Activated CD8-positive, alpha-beta memory T cell treated with anti-CD3 and anti-CD28 coated beads for 36 hours (primary cell): ENCODE data around the gene DPYSL5. TPM values are rescaled to one million over a fixed set of nuclear protein-coding genes. Genes with fewer than 3 reads are reported as not detected.

ENCODE experiments used
- CTCF ChIA-PET: fragments of 350-600 bp; sonication (Branson Sonifier 250); formaldehyde crosslinking; loops from one replicate; lab custom pipeline; 2021; ENCODE audit warnings: antibody characterized with exemption; lab: Charles Lee
- POLR2A ChIA-PET: fragments of 350-600 bp; sonication (Branson Sonifier 250); formaldehyde crosslinking; loops from one replicate; lab custom pipeline; 2021; ENCODE audit warnings: antibody characterized with exemption; lab: Charles Lee
- total RNA-seq, 2 experiments: library from RNA; stranded (reverse); gene quantifications; one replicate each; pipeline ENCODE4 v1.2.3, GENCODE V29; 2021

Gene DPYSL5
- total RNA-seq, 2 experiments from 2014 or later: not detected

GRCh38 chr2:26840937-26841610 lies 6.9 kb upstream of the DPYSL5 start:
- CTCF ChIA-PET: interaction anchor here (0.7 kb wide), 1 partner anchor 388 kb away, joined by 4 read pairs; no protein-coding TSS in a partner anchor

DNA sequence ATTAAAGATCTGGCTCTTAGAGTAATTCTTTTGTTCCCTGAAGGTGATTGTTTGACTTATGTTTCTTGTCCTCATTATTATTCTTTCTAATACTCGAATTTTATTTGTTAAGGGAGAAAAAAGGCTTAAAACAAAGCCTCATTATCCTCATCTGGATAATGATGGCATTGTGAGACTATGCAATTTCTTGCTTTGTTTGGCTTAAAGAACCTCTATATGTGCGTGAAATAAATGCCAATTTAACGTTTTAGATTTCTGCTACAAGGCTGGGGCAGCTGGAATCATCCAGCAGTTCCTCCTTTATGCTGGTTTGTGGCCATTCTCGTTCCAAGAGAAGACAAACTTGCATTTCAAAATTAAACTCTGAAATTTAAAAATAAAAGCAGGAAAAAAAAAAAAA lies 4.9 kb upstream of the DPYSL5 start:
- ChIA-PET POLR2A (no interaction called here), CTCF (interaction anchor here (1.6 kb wide), 1 partner anchor 94 kb away, joined by 4 read pairs; no protein-coding TSS in a partner anchor)

More at GRCh38 chr2:26840937-26841610, 6.9 kb upstream of the DPYSL5 start:
- POLR2A ChIA-PET: no interaction called here

- ChIA-PET POLR2A (no interaction called here), CTCF (interaction anchor here (0.9 to 4.5 kb wide), 4 partner anchors 78 to 238 kb away, joined by 3 to 39 read pairs (median 13); no protein-coding TSS in a partner anchor)
These were observed 2.9 kb upstream of the DPYSL5 start for GRCh38 chr2:26845021-26845420.

DNA sequence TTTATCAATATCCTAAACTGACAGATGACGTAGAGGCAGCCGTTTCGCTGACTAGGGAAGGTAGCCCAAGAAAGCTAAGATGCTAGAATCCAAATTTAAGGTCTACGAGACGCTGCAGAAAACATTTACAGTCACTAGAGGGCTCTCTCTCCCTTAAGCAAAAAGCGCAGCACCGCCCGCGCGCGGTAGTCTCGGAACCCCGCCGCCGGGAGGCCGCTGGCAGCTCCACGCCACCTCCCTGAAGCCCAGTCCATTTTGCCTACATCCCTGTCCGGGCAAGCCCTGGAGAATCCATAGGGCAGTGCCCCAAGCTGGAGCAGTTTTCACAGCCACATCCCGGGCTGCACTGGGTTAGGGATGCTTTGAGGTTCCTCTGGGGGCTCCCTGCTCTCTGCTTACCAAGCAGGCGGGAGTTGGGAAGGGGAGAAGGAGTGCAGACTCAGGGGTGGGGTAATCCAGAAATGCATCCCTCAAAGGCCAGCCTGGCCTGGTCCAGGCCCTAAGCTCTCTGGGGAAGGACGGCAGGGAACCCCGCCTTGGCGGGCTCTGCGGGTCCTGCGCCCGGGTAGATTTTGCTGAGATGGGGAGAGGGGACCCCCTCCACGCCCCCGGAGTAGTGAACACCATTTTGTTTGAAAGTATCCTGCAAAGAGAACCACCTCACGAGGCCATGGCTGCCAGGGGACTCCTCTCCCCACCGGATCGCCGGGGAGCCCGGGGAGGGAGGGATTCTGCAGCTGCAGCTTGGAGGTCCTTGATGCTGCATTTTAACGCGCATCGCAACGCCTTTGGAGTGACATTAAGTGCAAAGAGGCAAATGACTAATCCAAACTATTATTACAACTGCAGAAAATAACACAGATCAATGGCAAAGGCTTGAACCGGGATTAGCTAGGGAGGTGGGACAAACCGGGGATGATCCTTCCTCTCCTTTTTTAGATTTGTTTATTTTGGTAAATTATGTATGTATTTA lies 1.3 kb upstream of the DPYSL5 start:
- ChIA-PET POLR2A (no interaction called here), CTCF (interaction anchor here (0.7 to 4.5 kb wide), 24 partner anchors 14 to 456 kb away, joined by 3 to 39 read pairs (median 4); no protein-coding TSS in a partner anchor)

DNA sequence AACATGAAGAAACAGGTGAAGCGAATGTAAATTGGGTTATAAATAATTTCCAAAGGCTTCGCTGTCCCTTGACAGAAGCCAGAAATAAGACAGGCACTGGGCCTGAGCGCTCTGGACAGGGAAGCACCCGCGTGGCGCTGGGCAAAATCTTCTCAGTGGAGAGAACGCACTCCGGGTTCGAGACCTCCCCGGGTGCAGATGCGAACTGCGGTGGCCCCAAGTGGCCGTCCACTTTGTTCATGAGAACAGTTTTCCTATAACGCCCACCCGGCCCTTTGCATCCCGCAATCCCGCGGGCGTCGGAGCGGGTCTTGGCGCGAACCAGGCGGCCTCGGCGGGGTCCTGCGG lies 651 bp upstream of the DPYSL5 start:
- POLR2A ChIA-PET: no interaction called here
- CTCF ChIA-PET: interaction anchor here (0.8 to 4.5 kb wide), 12 partner anchors 14 to 114 kb away, joined by 3 to 39 read pairs (median 6); no protein-coding TSS in a partner anchor

- ChIA-PET CTCF (interaction anchor here (0.5 to 4.5 kb wide), 6 partner anchors 9 to 95 kb away, joined by 3 to 39 read pairs (median 6); no protein-coding TSS in a partner anchor), POLR2A (interaction anchor here (0.5 kb wide), 1 partner anchor 149 kb away, joined by 3 read pairs; no protein-coding TSS in a partner anchor)
These were observed 564 bp downstream of the DPYSL5 start for GRCh38 chr2:26848336-26849055.

DNA sequence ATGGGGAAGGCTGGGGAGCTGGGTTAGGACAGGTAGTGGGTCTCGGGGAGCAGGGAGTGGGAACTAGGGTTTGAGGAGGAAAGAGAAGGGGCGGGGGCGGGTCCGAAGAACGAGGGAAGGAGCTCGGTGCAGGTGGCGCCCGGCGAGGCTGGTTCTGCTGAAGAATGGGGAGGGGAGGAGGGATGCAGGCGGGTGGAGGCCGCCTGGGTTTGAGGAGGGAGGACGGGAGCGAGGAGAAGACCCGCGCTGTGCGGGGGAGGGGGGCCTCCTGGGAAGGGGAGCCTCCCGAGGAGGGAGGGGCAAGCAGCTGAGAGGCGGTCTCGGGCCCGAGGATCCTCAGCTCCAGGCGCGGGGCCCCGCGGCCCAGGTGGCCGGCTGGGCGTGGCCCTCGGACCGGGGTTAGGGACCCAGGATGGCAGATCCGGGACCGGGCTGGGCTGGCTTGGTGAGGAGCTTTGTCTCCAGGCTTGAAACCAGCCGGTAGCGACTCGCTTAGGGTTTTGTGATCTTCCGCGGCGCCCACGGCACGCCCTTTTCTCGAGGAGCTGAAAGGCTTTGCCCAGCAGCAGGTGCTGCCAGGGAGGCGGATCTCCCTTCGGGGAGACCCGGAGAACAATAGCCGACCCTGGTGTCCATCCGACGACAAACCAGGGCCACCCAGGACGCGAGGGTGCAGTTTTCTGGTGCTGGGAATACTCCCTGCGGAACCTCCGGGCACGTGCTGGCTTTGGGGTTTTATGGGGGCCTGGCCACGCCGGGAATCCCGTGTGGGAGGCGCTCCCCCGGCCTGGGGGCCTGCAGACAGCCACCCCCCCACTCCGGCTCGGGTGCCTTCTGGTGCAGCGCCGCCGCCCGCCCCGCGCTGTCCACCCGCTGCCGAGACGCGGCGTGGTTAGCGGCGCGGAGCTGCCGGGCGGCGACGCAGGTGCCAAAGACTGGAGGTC lies 1.4 kb downstream of the DPYSL5 start:
- ChIA-PET POLR2A (interaction anchor here (0.5 kb wide), 1 partner anchor 148 kb away, joined by 3 read pairs; no protein-coding TSS in a partner anchor), CTCF (interaction anchor here (0.5 to 1.4 kb wide), 6 partner anchors 9 to 93 kb away, joined by 3 to 7 read pairs (median 4); no protein-coding TSS in a partner anchor)

DNA sequence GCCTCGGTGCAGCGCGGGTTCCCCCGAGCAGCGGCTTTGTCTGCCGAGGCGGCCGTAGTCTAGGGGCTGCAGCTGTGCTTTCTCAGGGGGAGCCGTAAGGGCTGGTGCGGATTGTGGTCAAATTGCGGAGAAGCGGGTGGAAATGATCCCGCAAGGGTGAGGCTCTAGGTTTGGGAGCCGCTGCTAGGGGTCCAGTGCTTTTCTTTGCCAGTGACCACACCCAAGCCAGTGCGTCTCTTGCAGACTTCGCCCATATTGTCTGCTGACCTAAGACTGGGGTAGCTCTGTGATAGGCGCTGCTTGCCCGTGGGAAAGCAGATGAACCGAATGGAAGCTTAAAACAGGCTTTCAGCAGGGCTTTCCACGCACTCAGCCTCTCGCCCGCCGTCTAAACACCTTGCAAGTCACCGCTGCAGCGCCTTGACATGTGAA lies 2.1 kb downstream of the DPYSL5 start:
- ChIA-PET CTCF (interaction anchor here (1.4 kb wide), 1 partner anchor 92 kb away, joined by 7 read pairs; no protein-coding TSS in a partner anchor), POLR2A (interaction anchor here (0.6 kb wide), 1 partner anchor 47 kb away, joined by 10 read pairs; no protein-coding TSS in a partner anchor)

GRCh38 chr2:26850505-26850904 lies 2.6 kb downstream of the DPYSL5 start:
- POLR2A ChIA-PET: interaction anchor here (0.6 kb wide), 1 partner anchor 47 kb away, joined by 10 read pairs; no protein-coding TSS in a partner anchor
- CTCF ChIA-PET: no interaction called here

DNA sequence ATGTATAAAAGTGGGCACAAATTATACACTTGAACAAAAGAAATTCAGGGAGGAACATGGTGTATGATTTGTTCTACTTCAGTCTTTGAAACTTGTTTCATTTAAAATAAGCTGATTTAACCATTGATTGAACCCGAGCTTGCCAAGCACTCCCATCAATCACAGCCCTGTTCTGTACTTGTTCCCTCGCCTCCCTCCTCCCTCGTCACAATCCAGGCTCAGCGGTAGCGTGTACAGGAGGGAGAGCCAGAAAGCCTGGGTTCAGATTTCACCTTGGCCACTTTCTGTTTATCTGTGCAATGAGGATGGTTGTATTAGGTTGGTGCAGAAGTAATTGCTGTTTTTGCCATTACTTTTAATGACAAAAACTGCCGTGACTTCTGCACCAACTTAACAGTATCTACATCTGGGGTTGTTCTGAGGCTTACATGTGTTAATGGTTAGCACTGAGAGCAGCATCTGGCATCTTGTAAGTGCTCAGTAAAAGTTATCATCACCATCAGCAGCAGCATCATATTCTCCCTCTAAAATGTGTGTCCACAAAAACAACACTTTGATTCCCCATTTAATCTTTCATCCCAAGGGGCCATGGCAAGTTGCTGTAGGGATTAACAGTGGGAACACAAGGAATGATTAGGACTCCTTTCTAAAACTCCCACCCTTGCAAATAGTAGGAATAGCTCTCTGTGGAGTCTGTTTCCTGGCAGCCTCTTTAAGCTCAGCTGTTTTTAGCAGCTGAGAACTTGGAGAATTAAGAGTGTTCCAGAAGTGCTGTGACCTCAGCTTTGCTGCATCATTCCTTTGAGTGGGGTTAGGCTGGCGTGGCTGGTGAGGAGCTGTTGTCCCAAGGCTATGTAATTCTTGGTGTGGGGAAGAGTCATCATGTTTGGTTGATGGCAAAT lies 4.7 kb downstream of the DPYSL5 start:
- ChIA-PET POLR2A (no interaction called here), CTCF (no interaction called here)

DNA sequence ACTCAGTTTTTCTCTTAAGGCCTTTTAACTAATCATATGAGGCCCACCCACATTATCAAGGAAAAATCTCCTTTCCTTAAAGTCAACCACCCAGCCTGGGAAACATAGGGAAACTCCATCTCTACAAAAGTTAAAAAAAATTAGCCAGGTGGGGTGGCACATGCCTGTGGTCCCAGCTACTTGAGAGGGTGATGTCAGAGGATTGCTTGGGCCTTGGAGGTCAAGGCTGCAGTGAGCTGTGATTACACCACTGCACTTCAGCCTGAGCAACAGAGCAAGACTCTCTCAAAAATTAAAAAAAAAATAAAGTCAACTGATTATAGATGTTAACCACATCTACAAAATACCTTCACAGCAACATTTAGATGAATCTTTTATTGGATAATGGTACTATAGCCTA lies 5.8 kb downstream of the DPYSL5 start:
- POLR2A ChIA-PET: no interaction called here
- CTCF ChIA-PET: no interaction called here

- CTCF ChIA-PET: no interaction called here
- POLR2A ChIA-PET: no interaction called here
These were observed 6.4 kb downstream of the DPYSL5 start for GRCh38 chr2:26854283-26854827.

- CTCF ChIA-PET: interaction anchor here (1.2 kb wide), 1 partner anchor 87 kb away, joined by 4 read pairs; no protein-coding TSS in a partner anchor
- POLR2A ChIA-PET: no interaction called here
These were observed 7.5 kb downstream of the DPYSL5 start for GRCh38 chr2:26855466-26855865.

DNA sequence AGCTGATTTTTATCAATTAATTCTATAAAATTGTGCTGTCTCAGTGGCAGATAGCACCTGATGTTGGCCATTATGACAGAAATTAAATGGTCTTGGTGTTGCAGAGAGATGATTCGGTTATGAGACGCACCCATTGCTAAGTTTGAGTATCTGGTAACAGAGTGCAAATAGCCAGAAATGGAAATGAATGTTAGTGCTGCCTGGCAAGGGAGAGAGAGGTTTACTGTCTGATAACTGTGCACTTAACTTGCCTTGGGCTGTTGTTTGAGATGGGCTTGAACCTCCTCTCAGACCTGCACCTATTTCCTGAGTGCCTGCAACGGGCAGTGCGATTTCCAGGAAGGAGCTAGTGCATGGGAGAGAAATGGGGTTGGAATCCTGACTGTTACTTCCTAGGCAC lies 11.7 kb downstream of the DPYSL5 start:
- ChIA-PET POLR2A (no interaction called here), CTCF (interaction anchor here (1.0 to 3.8 kb wide), 2 partner anchors 13 to 22 kb away, joined by 4 to 12 read pairs; no protein-coding TSS in a partner anchor)

GRCh38 chr2:26860211-26860850 lies 12.4 kb downstream of the DPYSL5 start:
- POLR2A ChIA-PET: no interaction called here
- CTCF ChIA-PET: interaction anchor here (1.0 to 3.8 kb wide), 2 partner anchors 14 to 21 kb away, joined by 4 to 12 read pairs; no protein-coding TSS in a partner anchor
